ENCODE measurements around the gene RNF144B.
"Not testable (repeated sequence)": the region's sequence is repeated elsewhere in the genome, so short reads cannot be mapped to it uniquely, and the experiment has no call there.

Gene RNF144B

GRCh38 chr6:18447552-18447951 is 60.4 kb downstream of the RNF144B start:
- DNase-seq: no peak

- DNase-seq: no peak
These were observed 64.6 kb downstream of the RNF144B start for GRCh38 chr6:18451756-18452155.

GRCh38 chr6:18454446-18454845 is 67.3 kb downstream of the RNF144B start:
- no peak for DNase-seq

GRCh38 chr6:18457065-18457737 is 70.1 kb downstream of the RNF144B start:
- peak in 1 of 2 donors; percentile 39 for DNase-seq

- DNase-seq: not testable (repeated sequence)
These were observed 70.9 kb downstream of the RNF144B start for GRCh38 chr6:18458086-18458485.

GRCh38 chr6:18463429-18463828 is 76.3 kb downstream of the RNF144B start:
- DNase-seq: no peak

GRCh38 chr6:18464176-18464575 is 77.0 kb downstream of the RNF144B start:
- no peak for DNase-seq

- DNase-seq: no peak
These were observed 78.4 kb downstream of the RNF144B start for GRCh38 chr6:18465410-18466154.

GRCh38 chr6:18467741-18468502 is 80.8 kb downstream of the RNF144B start:
- no peak for DNase-seq

GRCh38 chr6:18468503-18468843 is 81.3 kb downstream of the RNF144B start:
- DNase-seq: no peak

GRCh38 chr6:18469536-18469935 is 82.4 kb downstream of the RNF144B start:
- no peak for DNase-seq

GRCh38 chr6:18471232-18471964 is 84.2 kb downstream of the RNF144B start:
- DNase-seq: no peak

- no peak for DNase-seq
These were observed 85.8 kb downstream of the RNF144B start for GRCh38 chr6:18472941-18473340.

- no peak for DNase-seq
These were observed 86.6 kb downstream of the RNF144B start for GRCh38 chr6:18473755-18474154.

- peak in 1 of 2 donors; percentile 51 for DNase-seq
These were observed 90.3 kb downstream of the RNF144B start for GRCh38 chr6:18477301-18477941.

- DNase-seq: no peak
These were observed 91.5 kb downstream of the RNF144B start for GRCh38 chr6:18478610-18479009.

- no peak for DNase-seq
These were observed 94.7 kb downstream of the RNF144B start for GRCh38 chr6:18481870-18482269.

GRCh38 chr6:18485660-18486435 is 98.7 kb downstream of the RNF144B start:
- DNase-seq: no peak

GRCh38 chr6:18488004-18488403 is 100.9 kb downstream of the RNF144B start:
- DNase-seq: no peak

- no peak for DNase-seq
These were observed 101.5 kb downstream of the RNF144B start for GRCh38 chr6:18488526-18489270.

- no peak for DNase-seq
These were observed 102.2 kb downstream of the RNF144B start for GRCh38 chr6:18489335-18489734.
